ENCODE results near the gene KIF5C. TPM values are rescaled to one million over a fixed set of nuclear protein-coding genes. Genes with fewer than 3 reads are reported as not detected.

The KIF5C gene
- total and polyA plus RNA-seq, 2 experiments from 2014 or later = 45.0 to 49.1 TPM

GRCh38 chr2:149068225-149068995 is 193.4 kb downstream of the KIF5C start:
- no peaks in the 10 kb centered on the region for H3K9me3 Mint-ChIP-seq
- Histone ChIP-seq H3K9me2 (ENCODE audit: insufficient read depth) (no peaks in the 10 kb centered on the region), H3K4me1 (ENCODE audit: insufficient read depth) (0 out of 2 replicates have a peak, but pooled peaks cover 5% of the 10 kb centered on the region), H3K27me3 (ENCODE audit: insufficient read depth) (no peaks in the 10 kb centered on the region), H3K36me3 (ENCODE audit: insufficient read depth) (no peaks in the 10 kb centered on the region), H2AFZ (no peak overlapping the region), H3K79me2 (replicated peaks; ENCODE audit: insufficient read depth) (no peaks in the 10 kb centered on the region), H3K4me3 (no peak overlapping the region), H3K4me2 (no peak overlapping the region), H4K20me1 (replicated peaks; ENCODE audit: insufficient read depth) (no peaks in the 10 kb centered on the region), H3K27ac (ENCODE audit: low read depth) (no peak overlapping the region), H3F3A (replicated peaks; ENCODE audit: low read depth) (no peaks in the 10 kb centered on the region)
- H3K36me3 Mint-ChIP-seq (ENCODE audit: low read depth) = no peaks in the 10 kb centered on the region
- ATAC-seq (no peak), DNase-seq (ENCODE audit: low spot score) (no peak)
- TF ChIP-seq POLR2AphosphoS5 (IDR thresholded peaks at IDR 0.05; ENCODE audit: low read depth) = no peak
- TF ChIP-seq CREB1 (CRISPR knock-in tag; IDR thresholded peaks at IDR 0.05; ENCODE audit: low read depth) = no peak
- no peak for TF ChIP-seq ZNF462 (CRISPR knock-in tag; IDR thresholded peaks at IDR 0.05)
- TF ChIP-seq ZNF114 (CRISPR knock-in tag; IDR thresholded peaks at IDR 0.05) = no peak
- TF ChIP-seq REST (IDR thresholded peaks at IDR 0.05; ENCODE audit: unreplicated experiment) = no peak
- TF ChIP-seq ZNF331 (CRISPR knock-in tag; IDR thresholded peaks at IDR 0.05; ENCODE audit: low read depth) = no peak
- no peak for TF ChIP-seq ETS1 (IDR thresholded peaks at IDR 0.05)
- no peak for TF ChIP-seq NANOG (IDR thresholded peaks at IDR 0.05; ENCODE audit: borderline replicate concordance)
- TF ChIP-seq STAT1 (IDR thresholded peaks at IDR 0.05; ENCODE audit: unreplicated experiment) = no peak
- no peak for TF ChIP-seq EZH2 (IDR thresholded peaks at IDR 0.05; ENCODE audit: low read depth, unreplicated experiment)
- no peak for TF ChIP-seq JUNB (IDR thresholded peaks at IDR 0.05; ENCODE audit: unreplicated experiment)
- TF ChIP-seq CTCF (conservative IDR thresholded peaks at IDR 0.05; ENCODE audit: low read depth in 2 of 2) = no peak
- no peak for TF ChIP-seq EZH2phosphoT487 (IDR thresholded peaks at IDR 0.05; ENCODE audit: unreplicated experiment)
- peaks cover 6% of the 10 kb centered on the region for H3K27me3 Mint-ChIP-seq (ENCODE audit: insufficient read depth, low read depth, poor library complexity)
- no peak overlapping the region; the same call in 1 of the 2 replicates for H3K27ac Mint-ChIP-seq
- no peak overlapping the region for H3K4me3 Mint-ChIP-seq
- peaks cover 14% of the 10 kb centered on the region for H3K4me1 Mint-ChIP-seq

Measured in GM23338 (cell line).